GM10266 (cell line): ENCODE data around the gene FIG4.
"Not testable (repeated sequence)": the region's sequence is repeated elsewhere in the genome, so short reads cannot be mapped to it uniquely, and the experiment has no call there.

ENCODE experiments used
- DNase-seq: peaks from one replicate; pipeline ENCODE4 v3.0.0; 2012; ENCODE audit errors: extremely low spot score
- CTCF ChIP-seq: IDR thresholded peaks from 2 replicates; pipeline ENCODE4 v1.5.1; 2012; ENCODE audit warnings: mild to moderate bottlenecking, low read depth; ENCODE audit not compliant: control insufficient read depth, insufficient read depth; ENCODE audit errors: missing control alignments

The FIG4 gene

GRCh38 chr6:109826551-109826950, 135.5 kb downstream of the FIG4 start:
- no peak for TF ChIP-seq CTCF
- no peak for DNase-seq

GRCh38 chr6:109831352-109831751, 140.3 kb downstream of the FIG4 start:
- DNase-seq = not testable (repeated sequence)

- no peak for TF ChIP-seq CTCF
- no peak for DNase-seq
Observed at GRCh38 chr6:109834131-109834530, 143.0 kb downstream of the FIG4 start.

GRCh38 chr6:109834595-109835437, 143.7 kb downstream of the FIG4 start:
- no peak for DNase-seq
- no peak for TF ChIP-seq CTCF

GRCh38 chr6:109840034-109840433, 148.9 kb downstream of the FIG4 start:
- TF ChIP-seq CTCF = no peak
- no peak for DNase-seq

- TF ChIP-seq CTCF = no peak
- DNase-seq = no peak
Observed at GRCh38 chr6:109840796-109841195, 149.7 kb downstream of the FIG4 start.

- DNase-seq = no peak
- no peak for TF ChIP-seq CTCF
Observed at GRCh38 chr6:109841869-109842268, 150.8 kb downstream of the FIG4 start.
